NCI-H2107 treated with DMSO at 0.1 percent for 48 hours (cell line): ENCODE data around the gene REEP2.

Experiments
- DNase-seq: peaks from one replicate; lab custom pipeline; 2025; ENCODE audit not compliant: unreplicated experiment; lab: John Stamatoyannopoulos, UW

REEP2 gene

DNA sequence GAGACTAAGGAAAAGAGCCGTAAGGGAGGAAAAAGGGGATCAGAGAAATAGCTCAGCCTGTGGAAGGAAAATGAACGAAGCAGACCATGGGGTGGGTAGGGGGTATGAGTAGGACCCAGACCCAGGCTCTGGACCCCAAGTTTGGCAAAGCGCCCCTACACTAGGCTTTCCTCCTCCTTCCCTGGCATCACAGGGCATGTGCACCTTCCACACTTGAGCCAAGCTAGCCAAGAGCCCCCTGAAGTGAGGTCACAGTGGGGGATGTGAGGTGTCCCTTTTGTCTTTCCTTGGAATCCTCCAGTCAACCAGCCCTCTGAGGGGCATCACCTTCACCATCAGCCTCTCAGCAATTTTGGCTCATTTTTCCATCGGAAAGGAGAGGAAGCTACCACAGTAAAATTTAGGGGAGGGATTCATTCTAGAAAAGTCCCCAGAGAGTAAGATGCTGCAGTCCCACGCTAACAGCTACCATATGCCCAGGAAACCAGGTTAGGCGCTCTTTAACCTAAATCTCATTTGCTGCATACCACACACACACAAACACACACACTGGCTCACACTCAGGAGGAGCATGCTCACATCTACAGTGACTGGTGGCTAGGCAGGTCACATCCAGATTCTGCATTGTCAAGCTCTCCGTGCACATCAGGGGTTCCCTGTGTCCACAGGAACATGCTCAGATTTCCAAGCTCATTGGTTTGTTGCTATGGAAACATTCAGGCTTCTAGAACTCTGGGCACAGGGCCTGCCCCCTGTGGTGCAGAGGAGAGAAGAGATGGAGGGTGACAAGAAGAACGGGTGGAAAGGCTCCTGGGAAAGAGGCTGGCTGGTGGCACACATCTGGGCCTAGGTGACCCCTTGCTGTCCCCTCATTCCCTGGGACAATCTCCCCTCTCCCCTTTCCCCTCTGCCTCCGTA is 9.9 kb downstream of the REEP2 start:
- peak; percentile 86 for DNase-seq

DNA sequence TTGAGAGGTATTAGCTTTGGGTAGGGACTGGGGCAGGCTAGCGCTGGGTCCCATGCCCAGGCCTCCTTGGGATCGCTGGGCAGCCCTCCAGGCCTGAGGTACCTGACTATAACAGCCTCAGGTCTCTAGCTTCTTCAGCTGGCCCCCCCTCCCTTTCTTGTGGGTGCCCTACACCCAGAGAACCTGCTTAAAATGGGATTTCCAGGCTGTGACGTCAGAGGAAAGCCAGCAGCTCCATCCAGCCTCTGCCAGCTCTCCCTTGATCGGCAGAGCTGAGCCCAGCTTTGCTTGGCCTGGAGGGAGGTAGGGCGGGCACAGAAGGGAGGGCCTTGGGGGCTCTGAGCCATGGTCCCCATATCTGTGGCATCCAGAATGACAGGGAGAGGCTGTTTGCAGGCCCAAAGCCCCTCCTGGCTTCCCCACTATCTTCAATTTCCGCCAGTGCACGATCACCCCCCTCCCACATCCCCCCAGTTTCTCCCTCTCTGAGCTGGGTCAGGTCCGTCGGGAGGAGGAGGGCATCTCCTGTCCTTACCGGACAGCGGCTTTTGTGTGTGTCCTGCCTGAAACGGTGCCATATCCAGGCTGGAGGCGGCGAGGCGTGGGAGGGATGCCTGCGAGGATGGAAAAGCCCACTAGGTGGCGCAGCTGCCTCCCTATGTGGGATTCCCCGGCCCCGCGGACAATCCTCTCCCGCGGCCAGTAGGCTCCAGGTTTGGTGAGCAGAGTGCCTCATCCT is 10.8 kb downstream of the REEP2 start:
- DNase-seq, result peak; percentile 54

DNA sequence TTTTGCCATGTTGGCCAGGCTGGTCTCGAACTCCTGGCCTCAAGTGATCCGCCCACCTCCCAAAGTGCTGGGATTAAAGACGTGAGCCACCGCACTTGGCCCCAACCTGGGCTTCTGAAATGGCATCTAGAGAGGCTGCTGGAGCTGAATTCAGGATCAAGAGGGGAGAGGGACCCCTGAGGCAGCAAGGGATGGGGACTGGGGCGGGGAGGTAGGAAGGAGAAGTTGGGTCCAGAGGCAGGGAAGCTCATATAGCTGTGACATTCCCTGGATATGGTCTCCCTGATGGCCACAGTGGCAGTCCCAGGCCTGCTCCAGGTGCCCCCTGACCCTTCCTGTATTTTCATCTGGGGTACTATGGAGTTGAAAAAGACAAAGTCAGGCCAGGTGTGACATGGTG is 12.1 kb downstream of the REEP2 start:
- DNase-seq, result no peak

DNA sequence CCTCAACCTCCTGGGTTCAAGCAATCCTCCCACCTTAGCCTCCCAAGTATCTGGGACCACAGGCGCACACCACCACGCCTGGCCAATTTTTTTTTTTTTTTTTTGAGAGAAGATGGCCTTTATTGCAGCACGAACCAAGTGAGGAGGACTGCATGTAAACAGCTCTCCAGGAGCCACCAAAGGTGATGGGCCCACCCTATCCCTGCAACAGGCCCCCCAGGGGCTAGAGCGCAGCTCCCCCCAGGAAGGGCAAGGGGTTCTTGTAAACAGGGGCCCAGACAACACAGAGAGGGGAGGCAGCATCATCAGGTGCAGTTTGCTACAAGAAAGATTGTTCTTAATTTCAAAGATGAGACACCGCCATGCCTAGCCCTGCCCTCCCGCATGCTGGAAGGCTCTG is 13.9 kb downstream of the REEP2 start:
- no peak for DNase-seq

DNA sequence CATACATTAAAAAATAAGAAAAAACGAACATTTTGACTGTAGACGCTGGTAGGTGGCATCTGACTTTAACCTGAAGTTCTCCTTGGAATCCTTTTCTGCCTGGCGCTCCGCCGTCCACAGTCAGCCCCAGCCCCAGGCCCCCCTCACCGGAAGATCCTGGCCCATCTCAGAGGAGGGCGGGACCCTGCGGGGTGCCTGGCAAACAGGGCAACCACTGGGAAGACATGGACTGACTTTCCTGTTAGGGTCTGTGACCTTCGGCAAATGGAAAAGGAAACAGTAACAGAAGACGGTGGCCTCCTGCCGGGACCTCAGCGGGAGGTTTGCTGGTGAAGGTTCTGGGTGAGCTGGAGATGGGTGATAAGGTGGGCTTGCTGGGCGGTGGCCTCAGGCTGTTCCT is 14.7 kb downstream of the REEP2 start:
- DNase-seq, result no peak

DNA sequence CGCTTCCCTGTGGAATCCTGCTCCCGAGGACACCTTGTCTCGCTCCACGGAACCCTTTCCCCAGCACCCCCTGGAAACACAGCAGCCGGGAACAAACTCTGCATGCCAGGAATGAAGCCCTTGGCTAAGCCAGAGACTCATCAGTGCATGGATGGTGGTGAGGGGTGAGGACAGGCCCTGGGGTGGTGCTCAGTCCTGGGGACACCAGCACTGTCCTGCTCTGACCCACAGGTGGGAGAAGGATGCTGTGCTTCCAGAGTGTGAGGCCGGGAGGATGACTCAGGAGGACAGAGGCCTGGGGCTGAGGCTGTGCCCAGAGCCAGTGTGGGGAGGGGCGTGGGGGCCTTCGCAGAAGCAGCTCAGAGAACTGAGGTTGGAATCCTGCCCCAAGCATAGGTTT is 15.3 kb downstream of the REEP2 start:
- DNase-seq, result no peak

DNA sequence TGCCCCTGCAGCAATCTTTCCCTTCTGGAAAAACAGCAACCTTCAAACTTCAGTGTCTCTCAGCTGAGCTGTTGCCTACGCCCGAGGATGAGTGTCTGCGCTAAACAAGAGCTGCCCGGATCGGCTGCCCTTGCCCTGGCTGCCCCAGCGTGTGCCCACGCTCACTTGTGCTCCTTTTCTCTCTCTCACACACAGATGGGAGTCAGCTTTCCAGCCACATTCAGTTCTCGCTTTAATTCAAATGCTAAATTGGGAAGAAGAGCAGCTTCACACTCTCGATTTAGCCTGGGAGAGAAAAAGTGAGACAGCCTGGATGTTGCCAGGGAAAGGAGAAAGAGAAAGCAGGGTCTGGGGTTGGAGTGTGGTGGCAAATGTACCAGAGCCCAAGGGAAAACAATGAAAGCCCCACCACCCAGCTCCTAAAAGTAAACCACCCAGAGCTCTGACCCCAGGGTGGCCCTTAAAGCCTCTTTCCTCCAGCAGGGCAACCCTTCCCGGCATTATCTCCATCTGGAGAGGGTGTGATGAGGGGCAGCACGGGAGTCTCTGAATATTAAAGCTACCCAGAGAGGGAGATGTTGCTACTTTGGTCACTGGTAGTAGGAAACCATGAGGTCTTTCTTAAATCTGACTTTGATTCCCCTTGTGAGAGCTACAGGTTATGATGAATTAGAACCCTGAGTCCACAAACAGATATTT is 16.5 kb downstream of the REEP2 start:
- no peak for DNase-seq

DNA sequence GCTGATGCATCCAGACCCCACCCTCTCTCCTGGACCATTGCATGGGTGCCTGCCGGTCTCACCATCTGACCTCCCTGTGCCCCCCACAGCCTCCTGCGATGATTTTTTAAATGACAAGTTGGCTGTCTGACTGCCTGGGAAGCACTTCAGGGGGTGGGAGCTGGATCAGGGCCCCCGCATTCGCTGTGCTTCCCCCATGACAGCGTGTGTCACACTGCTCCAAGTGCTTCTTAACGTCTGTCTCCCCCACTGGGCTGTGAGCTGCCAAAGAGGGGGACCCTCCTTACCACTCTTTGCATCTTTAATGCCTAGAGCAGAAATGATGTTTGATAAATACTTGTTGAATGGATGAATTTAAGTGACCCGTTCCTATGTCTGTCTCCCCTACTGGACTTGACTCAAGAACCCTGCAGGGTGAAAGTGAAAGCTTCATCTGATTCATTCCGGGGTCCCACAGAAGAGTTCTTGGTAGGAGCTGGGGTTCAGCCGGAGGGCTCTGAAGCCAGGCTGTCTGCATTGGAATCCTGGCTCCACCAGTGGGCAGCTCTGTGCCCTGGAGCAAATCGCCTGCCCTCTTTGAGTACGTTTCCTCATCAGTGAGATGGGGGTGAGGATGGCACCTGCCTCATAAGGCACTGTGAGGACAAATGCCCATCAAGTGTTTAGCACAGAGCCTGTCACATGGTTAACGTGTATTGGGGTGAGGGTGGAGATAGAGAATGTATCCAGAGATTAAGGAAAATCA is 18.8 kb downstream of the REEP2 start:
- DNase-seq, result no peak

DNA sequence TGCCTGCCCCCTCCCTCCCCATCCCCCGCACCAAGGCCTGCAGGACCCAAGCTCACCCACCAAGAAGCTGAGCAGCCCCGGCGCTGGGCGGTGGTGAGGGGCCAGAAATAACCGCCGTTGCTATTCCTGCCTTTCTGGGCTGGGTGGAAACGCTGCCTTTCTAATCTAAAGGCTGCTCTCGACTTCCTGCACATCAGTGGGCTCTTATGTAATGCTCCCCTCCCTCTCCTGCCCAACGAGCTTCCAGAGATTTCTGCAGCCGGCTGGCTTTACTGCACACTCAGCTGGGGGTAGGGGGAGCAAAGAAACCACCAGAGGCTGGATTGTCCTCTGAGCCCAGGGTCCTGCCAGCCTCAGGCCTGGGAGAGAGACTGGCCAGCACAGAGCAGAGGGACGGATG is 19.5 kb downstream of the REEP2 start:
- DNase-seq, result no peak

DNA sequence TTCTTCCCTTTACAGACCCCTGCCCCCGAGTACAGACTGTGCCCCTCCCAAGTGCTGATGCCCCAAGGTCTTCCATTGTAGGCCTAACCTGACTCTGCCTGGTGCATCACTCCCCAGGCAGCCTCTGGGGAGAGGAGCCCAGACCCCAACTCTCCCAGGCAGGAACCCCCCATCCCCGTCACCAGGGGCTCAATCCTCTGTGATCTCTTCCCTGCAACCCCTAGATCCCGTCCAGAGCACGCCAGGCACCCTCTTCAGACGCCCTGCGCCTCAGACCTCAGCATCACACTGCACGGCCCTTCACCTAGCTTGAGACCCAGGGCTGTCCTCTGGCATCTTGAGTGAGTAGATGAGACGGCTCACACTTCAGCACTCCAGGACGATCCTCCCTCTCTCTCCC is 20.0 kb downstream of the REEP2 start:
- no peak for DNase-seq

DNA sequence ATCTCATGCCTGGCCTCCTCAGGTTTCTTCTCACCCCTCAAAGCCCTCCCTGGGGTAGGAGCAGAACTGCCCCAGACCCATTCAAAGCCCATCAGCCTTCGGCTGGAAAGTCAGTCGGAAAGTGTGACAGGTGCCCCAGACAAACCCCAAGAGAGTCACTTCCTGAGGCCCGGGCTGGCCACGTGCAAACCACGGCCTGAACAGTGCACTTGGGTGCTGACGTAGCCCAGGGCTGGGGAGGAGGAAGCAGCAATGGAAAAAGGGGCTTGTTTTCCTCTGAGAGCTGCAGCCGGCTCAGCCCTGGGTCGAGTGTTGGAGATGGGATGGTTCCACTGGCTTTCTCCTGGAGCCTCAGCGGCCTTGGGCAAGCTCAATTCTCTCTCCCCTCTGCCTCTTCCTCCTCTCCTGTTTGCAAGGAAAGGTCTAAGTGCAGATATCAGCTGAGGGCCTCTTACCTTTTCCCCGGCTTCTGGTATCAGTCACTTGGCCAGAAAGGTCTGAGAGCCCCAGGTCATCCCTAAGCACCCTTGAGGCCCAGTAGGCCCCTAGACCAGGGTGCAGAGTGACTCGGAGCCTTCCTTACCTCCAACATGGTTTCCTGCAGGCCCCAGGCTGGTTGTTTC is 20.6 kb downstream of the REEP2 start:
- DNase-seq, result no peak

DNA sequence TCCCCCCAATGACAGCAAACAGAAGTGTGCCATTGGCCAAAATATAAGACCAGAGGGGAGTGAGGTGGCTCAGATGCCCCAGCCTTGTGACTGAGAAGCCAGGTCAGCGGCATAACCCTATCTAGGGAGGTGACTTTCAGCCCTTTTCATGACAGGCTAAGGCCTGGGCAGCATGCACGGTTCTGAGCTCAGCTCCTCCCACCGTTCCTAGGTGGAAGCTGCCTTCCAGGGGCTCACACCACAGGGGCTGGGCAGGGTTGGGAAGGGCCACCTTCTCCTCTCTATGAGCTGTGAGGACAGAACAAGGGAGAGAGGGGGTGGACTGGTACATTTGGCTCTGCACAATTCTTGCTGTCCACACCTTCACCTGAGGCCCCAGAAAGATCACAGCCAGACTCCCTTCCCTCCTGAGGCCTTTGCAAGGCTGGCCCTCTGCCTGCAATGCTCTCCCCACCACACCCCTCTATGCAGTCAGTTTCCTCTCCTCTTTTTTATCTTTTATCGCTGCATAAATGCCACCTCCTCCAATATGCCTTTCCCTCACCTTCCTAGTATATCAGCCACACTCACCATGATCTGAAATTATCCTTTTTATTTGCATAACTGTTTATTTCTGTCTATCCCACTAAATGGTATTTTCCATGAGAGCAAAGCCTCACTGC is 21.3 kb downstream of the REEP2 start:
- DNase-seq, result no peak

DNA sequence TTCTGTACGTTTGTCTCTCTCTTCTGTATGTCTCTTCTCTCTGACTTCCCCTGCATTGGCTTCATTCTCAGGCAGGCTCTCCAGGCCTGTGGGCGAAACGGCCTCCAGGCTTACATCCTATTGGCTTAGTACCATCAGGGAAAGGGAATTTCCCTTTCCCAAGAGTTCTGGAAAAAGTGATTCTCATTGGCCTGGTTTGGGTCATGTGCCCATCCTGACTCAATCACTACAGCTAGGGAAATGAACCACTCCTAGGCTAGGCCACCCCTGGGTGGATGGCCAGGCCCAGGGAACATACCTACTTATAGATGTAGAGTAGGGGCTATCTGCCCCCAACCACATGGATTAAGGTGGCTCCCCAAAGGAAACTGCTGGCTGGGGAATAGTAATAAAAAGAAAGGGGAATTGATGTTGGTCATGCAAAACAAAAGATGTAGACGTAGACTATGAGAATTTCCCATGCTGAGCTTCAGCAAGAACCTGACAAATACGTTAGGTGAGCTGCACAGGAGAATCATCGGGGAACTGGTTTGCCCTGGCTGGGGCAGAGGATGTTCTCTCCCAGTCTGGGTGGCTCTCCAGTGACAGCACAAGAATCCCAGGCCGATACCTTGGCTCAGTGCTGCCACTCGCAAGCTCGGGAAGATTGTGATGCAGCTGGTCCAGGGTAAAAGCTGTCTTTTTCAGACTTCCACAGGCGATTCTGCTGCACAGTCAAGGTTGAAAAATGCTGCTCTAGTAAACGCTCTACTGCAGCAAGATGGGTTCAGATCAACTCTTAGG is 22.7 kb downstream of the REEP2 start:
- DNase-seq, result no peak

DNA sequence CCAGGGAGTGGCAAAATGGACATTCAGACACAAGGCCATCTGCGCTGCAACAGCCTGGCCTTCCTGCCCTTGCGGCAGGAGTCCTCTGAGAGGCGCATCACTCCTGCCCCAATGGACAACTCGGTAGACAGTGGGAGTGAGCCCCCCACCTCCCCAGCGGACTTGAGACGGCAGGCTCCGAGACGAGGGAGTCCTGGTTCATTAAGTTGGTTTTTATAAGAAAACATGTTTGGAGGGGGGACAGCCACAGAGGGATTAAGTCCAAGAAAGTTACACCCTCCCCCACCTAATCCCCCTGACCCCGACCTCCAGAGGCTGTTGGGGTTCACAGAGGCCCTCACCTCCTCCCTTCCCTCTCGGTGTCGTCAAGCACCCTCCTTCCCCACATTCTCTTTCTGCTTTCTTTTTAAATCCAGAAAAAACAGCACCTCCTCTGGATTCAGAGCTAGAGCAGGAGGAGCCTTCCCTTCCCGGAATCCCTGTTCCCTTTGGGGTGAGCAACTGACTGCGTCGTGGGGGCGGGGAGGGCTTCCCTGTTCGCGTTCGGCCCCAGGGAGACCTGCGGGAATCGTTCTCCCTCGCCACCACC is 24.7 kb downstream of the REEP2 start:
- DNase-seq, result peak; percentile 51

DNA sequence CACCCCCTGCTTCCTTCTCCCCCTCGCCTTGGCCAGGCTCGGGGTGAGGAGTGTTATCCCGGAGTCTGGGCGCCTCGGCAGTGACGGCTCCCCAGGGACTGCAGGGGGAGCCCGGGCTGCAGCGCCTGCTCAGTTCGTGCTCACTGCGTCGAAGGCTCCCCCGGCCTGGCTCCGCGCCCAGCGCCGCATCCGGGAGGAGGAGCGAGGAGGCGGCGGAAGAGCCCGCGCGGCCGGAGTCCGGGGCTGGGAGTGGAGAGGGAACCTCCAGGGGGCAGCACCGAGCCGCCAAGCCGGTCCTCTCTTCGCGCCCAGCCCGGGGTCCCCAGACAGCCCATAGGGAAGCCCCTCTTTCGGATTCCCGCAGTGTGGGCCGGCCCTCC is 25.1 kb downstream of the REEP2 start:
- peak; percentile 51 for DNase-seq

DNA sequence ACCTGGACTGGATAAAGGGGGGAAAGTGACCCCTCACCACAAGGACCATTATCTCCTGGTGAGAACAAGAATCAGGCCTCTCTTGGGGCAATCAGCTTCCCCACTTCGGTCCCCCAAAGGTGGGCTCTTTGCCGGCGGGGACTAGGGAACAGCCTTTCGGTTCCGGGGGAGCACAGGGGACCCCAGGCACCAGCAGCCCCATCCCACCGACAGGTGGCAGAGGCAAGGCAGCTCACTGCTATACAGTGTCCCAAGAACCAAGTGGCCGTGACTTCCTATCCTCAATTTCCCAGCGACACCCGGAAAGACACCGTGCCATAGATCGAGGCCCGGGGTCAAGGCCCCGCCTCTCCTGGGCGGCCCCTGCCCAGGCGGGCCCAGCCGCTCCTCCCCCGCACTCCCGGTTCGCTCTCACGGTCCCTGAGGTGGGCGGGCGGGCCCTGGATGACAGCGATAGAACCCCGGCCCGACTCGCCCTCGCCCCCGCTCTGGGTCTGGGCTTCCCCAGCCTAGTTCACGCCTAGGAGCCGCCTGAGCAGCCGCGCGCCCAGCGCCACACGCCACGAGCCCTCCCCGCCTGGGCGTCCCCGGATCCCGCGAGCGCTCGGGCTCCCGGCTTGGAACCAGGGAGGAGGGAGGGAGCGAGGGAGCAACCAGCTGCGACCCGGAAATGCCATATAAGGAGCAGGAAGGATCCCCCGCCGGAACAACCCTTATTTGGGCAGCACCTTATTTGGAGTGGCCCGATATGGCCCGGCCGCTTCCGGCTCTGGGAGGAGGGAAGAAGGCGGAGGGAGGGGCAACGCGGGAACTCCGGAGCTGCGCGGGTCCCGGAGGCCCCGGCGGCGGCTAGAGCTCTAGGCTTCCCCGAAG is 25.8 kb downstream of the REEP2 start:
- peak; percentile 73 for DNase-seq

DNA sequence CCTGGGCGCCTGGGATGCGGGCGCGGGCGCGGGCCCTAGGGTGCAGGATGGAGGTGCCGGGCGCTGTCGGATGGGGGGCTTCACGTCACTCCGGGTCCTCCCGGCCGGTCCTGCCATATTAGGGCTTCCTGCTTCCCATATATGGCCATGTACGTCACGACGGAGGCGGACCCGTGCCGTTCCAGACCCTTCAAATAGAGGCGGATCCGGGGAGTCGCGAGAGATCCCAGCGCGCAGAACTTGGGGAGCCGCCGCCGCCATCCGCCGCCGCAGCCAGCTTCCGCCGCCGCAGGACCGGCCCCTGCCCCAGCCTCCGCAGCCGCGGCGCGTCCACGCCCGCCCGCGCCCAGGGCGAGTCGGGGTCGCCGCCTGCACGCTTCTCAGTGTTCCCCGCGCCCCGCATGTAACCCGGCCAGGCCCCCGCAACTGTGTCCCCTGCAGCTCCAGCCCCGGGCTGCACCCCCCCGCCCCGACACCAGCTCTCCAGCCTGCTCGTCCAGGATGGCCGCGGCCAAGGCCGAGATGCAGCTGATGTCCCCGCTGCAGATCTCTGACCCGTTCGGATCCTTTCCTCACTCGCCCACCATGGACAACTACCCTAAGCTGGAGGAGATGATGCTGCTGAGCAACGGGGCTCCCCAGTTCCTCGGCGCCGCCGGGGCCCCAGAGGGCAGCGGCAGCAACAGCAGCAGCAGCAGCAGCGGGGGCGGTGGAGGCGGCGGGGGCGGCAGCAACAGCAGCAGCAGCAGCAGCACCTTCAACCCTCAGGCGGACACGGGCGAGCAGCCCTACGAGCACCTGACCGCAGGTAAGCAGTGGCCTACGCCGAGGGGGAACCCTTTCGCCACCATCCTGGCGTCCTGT is 26.6 kb downstream of the REEP2 start, which contains the start of gene EGR1:
Gene EGR1 (plus strand): TSS at position 219 of the 864 bp plus-strand sequence. CDS start 283 bp downstream, at position 502.
- DNase-seq, result peak; percentile 55
